ENCODE measurements around the gene RETN. TPM values are rescaled to one million over a fixed set of nuclear protein-coding genes. Genes with fewer than 3 reads are reported as not detected.

Gene RETN
- total RNA-seq, 1 donor from 2014 or later, result 0.99 TPM

GRCh38 chr19:7623725-7624603, 44.9 kb upstream of the RETN start:
- H3K9me3 ChIP-seq (replicated peaks), result no peaks in the 10 kb centered on the region
- H3K4me3 ChIP-seq, result no peak overlapping the region
- no peak for DNase-seq
- intact Hi-C loops (cut with micrococcal nuclease), result no loop called here
- no peaks in the 10 kb centered on the region for H3K27me3 ChIP-seq (ENCODE audit: low read depth)
- peaks cover 80% of the 10 kb centered on the region for H3K36me3 ChIP-seq
- H3K4me1 ChIP-seq, result peaks cover 28% of the 10 kb centered on the region
- TF ChIP-seq CTCF (IDR thresholded peaks at IDR 0.05; ENCODE audit: borderline replicate concordance), result no peak
- H3K27ac ChIP-seq (replicated peaks), result no peak overlapping the region

- DNase-seq, result no peak
- no peak for TF ChIP-seq CTCF (IDR thresholded peaks at IDR 0.05; ENCODE audit: borderline replicate concordance)
- no peak overlapping the region for H3K27ac ChIP-seq (replicated peaks)
- no peaks in the 10 kb centered on the region for H3K9me3 ChIP-seq (replicated peaks)
- peaks cover 23% of the 10 kb centered on the region for H3K4me1 ChIP-seq
- H3K36me3 ChIP-seq, result peaks cover 72% of the 10 kb centered on the region
- H3K4me3 ChIP-seq, result no peak overlapping the region
- H3K27me3 ChIP-seq (ENCODE audit: low read depth), result no peaks in the 10 kb centered on the region
- intact Hi-C loops (cut with micrococcal nuclease), result no loop called here
Measured at GRCh38 chr19:7624810-7625209, 44.0 kb upstream of the RETN start.

- peaks cover 33% of the 10 kb centered on the region for H3K4me1 ChIP-seq
- H3K4me3 ChIP-seq, result no peak overlapping the region
- no peak for DNase-seq
- no peaks in the 10 kb centered on the region for H3K27me3 ChIP-seq (ENCODE audit: low read depth)
- TF ChIP-seq CTCF (IDR thresholded peaks at IDR 0.05; ENCODE audit: borderline replicate concordance), result no peak
- intact Hi-C loops (cut with micrococcal nuclease), result no loop called here
- peaks cover 61% of the 10 kb centered on the region for H3K36me3 ChIP-seq
- H3K27ac ChIP-seq (replicated peaks), result no peak overlapping the region
- H3K9me3 ChIP-seq (replicated peaks), result no peaks in the 10 kb centered on the region
Measured at GRCh38 chr19:7625763-7626372, 43.0 kb upstream of the RETN start.

- Histone ChIP-seq H3K36me3 (peaks cover 55% of the 10 kb centered on the region), H3K9me3 (replicated peaks) (no peaks in the 10 kb centered on the region), H3K4me3 (no peak overlapping the region), H3K4me1 (peaks cover 38% of the 10 kb centered on the region), H3K27me3 (ENCODE audit: low read depth) (no peaks in the 10 kb centered on the region), H3K27ac (replicated peaks) (no peak overlapping the region)
- DNase-seq, result no peak
- TF ChIP-seq CTCF (IDR thresholded peaks at IDR 0.05; ENCODE audit: borderline replicate concordance), result no peak
- intact Hi-C loops (cut with micrococcal nuclease), result no loop called here
Measured at GRCh38 chr19:7627166-7627565, 41.7 kb upstream of the RETN start.

- peaks cover 38% of the 10 kb centered on the region for H3K4me1 ChIP-seq
- no peaks in the 10 kb centered on the region for H3K9me3 ChIP-seq (replicated peaks)
- H3K27ac ChIP-seq (replicated peaks), result peak overlapping the region; percentile 84
- peaks cover 47% of the 10 kb centered on the region for H3K36me3 ChIP-seq
- intact Hi-C loops (cut with micrococcal nuclease), result no loop called here
- no peak for TF ChIP-seq CTCF (IDR thresholded peaks at IDR 0.05; ENCODE audit: borderline replicate concordance)
- H3K4me3 ChIP-seq, result peak overlapping the region; percentile 96
- no peaks in the 10 kb centered on the region for H3K27me3 ChIP-seq (ENCODE audit: low read depth)
- no peak for DNase-seq
Measured at GRCh38 chr19:7628589-7629311, 40.1 kb upstream of the RETN start.

Measured in left ventricle myocardium inferior (tissue), 1 donor.